ENCODE measurements around the gene PARVB.

DNA sequence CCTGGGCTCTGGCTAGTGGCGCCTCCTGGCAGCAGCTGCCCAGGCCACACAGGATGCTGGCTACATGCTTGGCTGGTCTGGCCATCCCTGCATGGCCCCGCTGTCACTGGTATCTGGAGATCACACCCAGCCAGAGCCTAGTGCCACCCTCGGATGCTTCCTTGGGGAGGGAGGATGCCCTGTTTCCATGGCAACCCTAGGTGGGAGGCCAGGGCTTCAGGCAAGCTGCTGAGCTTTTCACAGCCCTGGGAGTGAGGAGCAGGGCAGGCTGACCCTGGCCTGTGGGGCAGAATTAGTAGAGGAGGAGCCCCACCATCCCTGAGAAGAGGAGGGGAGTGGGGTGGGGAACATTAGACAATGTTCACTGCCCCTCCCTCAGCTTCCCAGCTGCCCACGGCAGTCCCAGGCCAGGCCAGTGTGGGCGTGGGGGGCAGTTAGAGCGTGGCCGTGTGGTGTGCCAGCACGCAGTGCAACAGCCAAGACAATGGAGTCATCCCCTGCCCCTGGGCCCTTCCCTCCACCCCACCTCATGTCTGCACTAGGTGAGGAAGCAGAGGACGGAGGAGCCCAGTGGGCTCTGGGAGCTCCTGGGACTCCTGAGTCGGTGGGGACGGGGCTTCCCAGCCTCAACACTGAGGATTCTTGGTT, 50.4 kb downstream of the PARVB start:
- TF ChIP-seq CTCF (IDR thresholded peaks at IDR 0.05; ENCODE audit: control extremely low read depth in 1 of 3, insufficient read depth in 1 of 3, low read depth in 1 of 3, low read length in 3 of 3) (peak; percentile 6 to 24 (median 12); a peak in 2 of 4 replicates), KDM5A (IDR thresholded peaks at IDR 0.05; ENCODE audit: low read length) (no peak), ASH2L (IDR thresholded peaks at IDR 0.05; ENCODE audit: low read length) (no peak), KDM1A (IDR thresholded peaks at IDR 0.05; ENCODE audit: borderline replicate concordance, low read length) (no peak), SRF (IDR thresholded peaks at IDR 0.05; ENCODE audit: low read depth, low read length) (no peak), SP4 (IDR thresholded peaks at IDR 0.05; ENCODE audit: low read length) (no peak)
- TF ChIP-seq, protein P1, sequence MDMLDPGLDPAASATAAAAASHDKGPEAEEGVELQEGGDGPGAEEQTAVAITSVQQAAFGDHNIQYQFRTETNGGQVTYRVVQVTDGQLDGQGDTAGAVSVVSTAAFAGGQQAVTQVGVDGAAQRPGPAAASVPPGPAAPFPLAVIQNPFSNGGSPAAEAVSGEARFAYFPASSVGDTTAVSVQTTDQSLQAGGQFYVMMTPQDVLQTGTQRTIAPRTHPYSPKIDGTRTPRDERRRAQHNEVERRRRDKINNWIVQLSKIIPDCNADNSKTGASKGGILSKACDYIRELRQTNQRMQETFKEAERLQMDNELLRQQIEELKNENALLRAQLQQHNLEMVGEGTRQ (IDR thresholded peaks at IDR 0.05; ENCODE audit: low read length): no peak
